Effector memory CD4-positive, alpha-beta T cell (primary cell): ENCODE measurements around the gene SLC17A2.
A peak's percentile ranks its signal among the peaks of the same experiment; 100 is the strongest.

Source experiments
- DNase-seq, 3 donors: peaks; one replicate each; pipeline ENCODE4 v3.0.0-alpha.2; 2020
- H3K27ac ChIP-seq: 2 replicates; pipeline ENCODE4 v1.7.0; 2013; ENCODE audit warnings: mild to moderate bottlenecking, low read length, moderate library complexity; ENCODE audit not compliant: insufficient read depth, poor library complexity, severe bottlenecking
- H3K27me3 ChIP-seq: replicated peaks from 2 replicates; pipeline ENCODE4 v1.7.0; 2013; ENCODE audit warnings: mild to moderate bottlenecking, low read length; ENCODE audit not compliant: insufficient read depth, control insufficient read depth, poor library complexity, severe bottlenecking
- H3K36me3 ChIP-seq: 2 replicates; pipeline ENCODE4 v1.7.0; 2013; ENCODE audit warnings: mild to moderate bottlenecking, low read length, moderate library complexity; ENCODE audit not compliant: control insufficient read depth, insufficient read depth
- H3K4me1 ChIP-seq: 2 replicates; pipeline ENCODE4 v1.7.0; 2013; ENCODE audit warnings: low read length, mild to moderate bottlenecking; ENCODE audit not compliant: control insufficient read depth, insufficient read depth, poor library complexity, severe bottlenecking
- H3K4me3 ChIP-seq: 2 replicates; pipeline ENCODE4 v1.7.0; 2013; ENCODE audit warnings: low read length, low read depth, mild to moderate bottlenecking; ENCODE audit not compliant: insufficient read depth, poor library complexity, severe bottlenecking
- H3K9me3 ChIP-seq: 2 replicates; pipeline ENCODE4 v1.7.0; 2013; ENCODE audit warnings: mild to moderate bottlenecking, low read length, moderate library complexity; ENCODE audit not compliant: control insufficient read depth
- total RNA-seq, 3 donors: gene quantifications; one replicate each; lab custom pipeline; 2026; lab: John Stamatoyannopoulos, UW

The SLC17A2 gene, protein sequence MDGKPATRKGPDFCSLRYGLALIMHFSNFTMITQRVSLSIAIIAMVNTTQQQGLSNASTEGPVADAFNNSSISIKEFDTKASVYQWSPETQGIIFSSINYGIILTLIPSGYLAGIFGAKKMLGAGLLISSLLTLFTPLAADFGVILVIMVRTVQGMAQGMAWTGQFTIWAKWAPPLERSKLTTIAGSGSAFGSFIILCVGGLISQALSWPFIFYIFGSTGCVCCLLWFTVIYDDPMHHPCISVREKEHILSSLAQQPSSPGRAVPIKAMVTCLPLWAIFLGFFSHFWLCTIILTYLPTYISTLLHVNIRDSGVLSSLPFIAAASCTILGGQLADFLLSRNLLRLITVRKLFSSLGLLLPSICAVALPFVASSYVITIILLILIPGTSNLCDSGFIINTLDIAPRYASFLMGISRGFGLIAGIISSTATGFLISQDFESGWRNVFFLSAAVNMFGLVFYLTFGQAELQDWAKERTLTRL
- total RNA-seq: 0 reads per million in 3 donors

DNA sequence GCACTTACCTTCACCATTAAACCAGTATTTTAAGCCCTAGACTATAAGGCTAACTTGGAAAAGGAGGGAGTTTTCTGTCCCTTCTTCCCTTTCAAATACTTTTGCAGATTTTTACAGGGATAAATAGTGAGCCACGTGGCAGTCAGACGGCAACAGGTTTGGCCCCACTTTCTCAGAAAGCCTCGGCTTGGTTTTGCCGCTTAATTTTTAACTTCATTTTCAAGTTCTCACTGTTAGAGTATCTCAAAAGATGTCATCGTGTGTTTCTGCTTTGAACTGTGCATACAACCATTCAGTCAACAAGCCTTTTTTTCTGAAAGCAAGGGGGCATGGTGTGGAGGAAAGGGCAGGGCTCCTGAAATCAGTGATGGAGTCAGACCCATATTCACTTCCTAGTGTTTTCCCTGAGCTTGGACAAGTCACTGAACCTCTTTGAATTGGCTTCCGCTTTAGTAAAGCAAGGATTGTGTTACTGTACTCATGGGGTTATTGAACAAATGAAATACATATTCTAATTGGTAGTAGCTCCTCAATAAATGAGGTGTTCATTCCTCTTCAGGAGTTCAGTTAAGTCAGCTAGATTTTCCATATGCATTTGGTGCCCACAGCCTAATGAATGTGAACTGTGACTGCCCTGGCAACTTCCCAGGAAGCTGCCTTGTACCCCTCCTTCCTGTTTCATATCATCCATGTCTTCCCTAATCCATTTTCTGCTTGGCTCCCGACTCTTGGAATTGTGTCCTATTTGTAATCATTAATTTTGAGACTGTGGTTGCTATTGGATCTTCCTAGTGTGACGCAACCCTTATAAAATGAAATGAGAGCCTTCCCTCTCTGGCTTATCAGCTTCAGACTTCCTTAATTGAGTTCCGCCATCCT lies at the start of gene SLC17A2:
Gene SLC17A2, minus strand, starts transcription at position 160 of the 879 bp plus-strand sequence. CDS start 4,895 bp downstream, outside the sequence.
- H3K36me3 ChIP-seq: no peaks in the 10 kb centered on the region
- H3K27me3 ChIP-seq: no peaks in the 10 kb centered on the region
- H3K9me3 ChIP-seq: no peaks in the 10 kb centered on the region
- no peak within 1 kb of the TSS for H3K4me3 ChIP-seq
- no peak for DNase-seq
- no peaks in the 10 kb centered on the region for H3K4me1 ChIP-seq
- H3K27ac ChIP-seq: no peak within 1 kb of the TSS

DNA sequence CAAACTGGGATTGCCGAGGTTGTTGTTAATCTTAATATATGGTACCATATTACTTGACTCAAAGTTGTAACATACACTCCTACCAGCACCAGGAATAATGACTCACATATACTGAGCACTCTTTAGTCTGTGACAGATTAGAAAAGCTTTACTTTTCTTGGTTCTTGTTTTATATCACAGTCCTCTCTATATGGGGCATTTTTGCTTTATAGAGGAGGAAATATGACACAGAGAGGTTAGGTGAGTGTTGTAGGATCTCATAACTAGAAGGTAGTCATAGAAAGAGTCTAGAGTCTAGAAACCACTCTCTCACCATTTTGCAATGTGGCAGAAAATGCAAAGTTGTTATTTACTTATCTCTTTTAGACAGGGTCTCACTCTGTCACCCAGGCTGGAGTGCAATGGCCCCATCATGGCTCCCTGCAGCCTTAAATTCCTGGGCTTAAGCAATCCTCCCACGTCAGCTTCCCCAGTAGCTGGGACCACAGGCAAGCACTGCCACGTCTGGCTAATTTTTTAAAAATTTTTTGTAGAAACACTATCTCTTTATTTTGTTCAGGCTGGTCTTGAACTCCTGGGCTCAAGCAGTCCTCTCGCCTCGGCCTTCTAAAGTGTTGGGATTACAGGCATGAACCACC lies 45.6 kb upstream of the SLC17A2 start:
- Histone ChIP-seq H3K27me3 (no peaks in the 10 kb centered on the region), H3K27ac (no peak overlapping the region), H3K36me3 (peaks cover 85% of the 10 kb centered on the region), H3K9me3 (no peaks in the 10 kb centered on the region), H3K4me1 (no peaks in the 10 kb centered on the region), H3K4me3 (no peak overlapping the region)
- DNase-seq: no peak

DNA sequence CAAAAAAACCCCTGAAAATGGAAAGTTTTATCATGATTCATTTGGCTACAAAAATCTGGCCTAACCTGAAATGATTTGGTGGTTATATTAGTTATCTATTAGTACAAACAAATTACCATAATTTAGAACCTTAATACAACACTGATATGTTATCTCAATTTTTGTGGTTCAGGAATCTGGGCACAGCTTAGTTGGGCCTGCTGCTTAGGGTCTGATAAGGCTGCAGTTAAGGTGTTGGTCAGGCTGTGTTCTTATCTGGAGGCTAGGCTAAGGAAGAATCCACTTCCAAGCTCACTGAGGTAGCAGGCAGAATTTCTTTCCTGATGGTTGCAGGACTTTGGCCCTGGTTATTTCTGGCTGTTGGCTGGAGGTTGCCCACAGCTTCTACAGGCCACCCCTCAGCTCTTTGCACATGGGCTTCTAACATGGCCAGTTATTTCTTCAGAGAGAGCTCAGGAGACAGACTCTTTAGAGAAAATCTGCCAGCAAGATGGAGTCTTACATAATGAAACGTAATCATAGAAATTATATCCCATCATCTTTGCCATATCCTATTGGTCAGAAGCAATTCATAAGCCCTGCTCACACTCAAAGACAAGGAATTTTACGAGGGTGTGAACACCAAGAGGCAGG lies 43.5 kb upstream of the SLC17A2 start:
- Histone ChIP-seq H3K4me3 (no peak overlapping the region), H3K9me3 (no peaks in the 10 kb centered on the region), H3K27ac (no peak overlapping the region), H3K27me3 (no peaks in the 10 kb centered on the region), H3K36me3 (peaks cover 88% of the 10 kb centered on the region), H3K4me1 (no peaks in the 10 kb centered on the region)
- DNase-seq: no peak

DNA sequence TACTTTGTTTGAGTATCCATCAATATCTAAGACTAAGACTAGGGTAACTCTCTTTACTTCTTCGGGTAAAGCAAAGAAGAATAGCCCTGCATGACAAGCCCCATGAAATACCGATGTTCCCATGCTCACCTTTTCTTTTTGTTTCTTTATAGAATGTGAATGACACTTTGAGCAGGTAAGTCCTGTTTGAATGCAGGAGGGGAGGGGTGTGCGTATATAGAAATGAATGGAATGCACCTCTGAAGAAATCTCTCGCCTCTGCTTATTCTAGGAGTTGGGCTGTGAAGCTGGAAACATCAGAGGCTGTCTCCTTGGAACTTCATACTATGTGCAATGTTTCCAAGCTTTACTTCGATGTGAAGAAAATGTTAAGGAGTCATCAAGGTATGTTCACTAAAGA lies 42.4 kb upstream of the SLC17A2 start:
- no peak for DNase-seq
- Histone ChIP-seq H3K27me3 (no peaks in the 10 kb centered on the region), H3K4me1 (peaks cover 3% of the 10 kb centered on the region), H3K27ac (no peak overlapping the region), H3K36me3 (peaks cover 91% of the 10 kb centered on the region), H3K4me3 (no peak overlapping the region), H3K9me3 (no peaks in the 10 kb centered on the region)

DNA sequence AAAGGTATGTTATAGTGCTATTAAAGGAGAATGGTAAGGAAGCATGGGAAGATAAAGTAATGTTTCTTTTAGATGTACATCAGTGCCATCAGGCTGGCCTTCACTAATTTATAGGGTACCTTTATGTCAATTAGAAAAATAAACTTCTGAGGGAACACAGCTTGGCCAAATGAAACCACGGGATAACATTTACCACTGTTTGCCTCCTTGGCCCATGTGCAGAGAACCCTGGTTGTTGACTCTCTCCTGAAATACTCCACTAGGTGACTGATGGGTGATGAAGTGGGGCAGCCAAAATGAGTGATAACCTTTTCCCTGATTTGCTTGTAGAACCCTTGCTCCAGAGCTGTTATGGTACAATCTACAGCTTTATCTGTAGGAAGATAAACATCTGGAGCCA lies 41.6 kb upstream of the SLC17A2 start:
- Histone ChIP-seq H3K4me1 (peaks cover 9% of the 10 kb centered on the region), H3K36me3 (peaks cover 94% of the 10 kb centered on the region), H3K27ac (no peak overlapping the region), H3K4me3 (no peak overlapping the region), H3K27me3 (no peaks in the 10 kb centered on the region), H3K9me3 (no peaks in the 10 kb centered on the region)
- no peak for DNase-seq

DNA sequence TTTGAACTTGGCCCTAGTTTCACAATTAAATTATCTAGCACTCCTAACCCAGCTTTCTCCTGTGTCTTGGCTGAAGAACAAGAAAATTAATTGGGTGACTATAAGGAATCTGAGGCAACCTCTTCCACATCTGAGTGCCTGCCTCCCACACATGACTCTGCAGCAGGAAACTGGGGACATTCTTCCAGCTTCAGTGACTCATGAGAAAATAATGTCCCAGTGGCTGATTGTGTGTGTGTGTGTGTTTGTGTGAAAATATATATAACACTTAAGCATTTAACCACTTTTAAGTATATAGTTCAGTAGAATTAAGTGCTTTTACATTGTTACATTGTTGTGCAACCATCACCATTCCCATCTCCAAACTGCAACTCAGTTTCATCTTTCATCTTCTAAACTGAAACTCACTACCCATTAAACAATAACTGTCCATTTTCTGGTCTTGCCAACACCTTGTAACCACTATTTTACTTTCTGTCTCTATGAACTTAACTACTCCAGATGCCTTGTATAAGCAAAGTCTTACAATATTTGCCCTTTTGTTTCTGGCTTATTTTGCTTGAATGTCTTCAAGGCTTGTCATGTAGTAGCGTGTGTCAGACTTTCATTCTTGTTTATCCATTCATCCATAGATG lies 40.8 kb upstream of the SLC17A2 start:
- Histone ChIP-seq H3K4me1 (peaks cover 17% of the 10 kb centered on the region), H3K27me3 (no peaks in the 10 kb centered on the region), H3K4me3 (no peak overlapping the region), H3K9me3 (no peaks in the 10 kb centered on the region), H3K27ac (no peak overlapping the region), H3K36me3 (peaks cover 93% of the 10 kb centered on the region)
- no peak for DNase-seq

DNA sequence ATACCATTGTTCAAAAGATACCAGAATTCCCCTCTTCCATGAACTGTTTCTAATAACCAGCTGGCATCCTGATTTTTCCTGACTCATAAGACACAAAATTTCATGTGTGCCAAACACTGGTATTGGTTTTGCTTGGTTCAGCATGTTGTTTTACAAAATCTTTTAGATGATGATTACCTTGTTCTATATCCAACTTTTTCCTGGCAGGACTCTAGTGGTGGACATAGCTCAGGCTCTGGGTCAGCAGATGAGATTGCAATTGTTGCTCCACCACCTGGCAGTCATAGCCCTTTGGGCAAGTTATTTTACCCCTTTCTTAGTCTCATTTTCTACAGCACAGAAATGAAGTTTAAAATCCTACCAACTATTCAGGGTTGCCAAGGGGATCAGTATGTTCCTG lies 38.3 kb upstream of the SLC17A2 start:
- H3K9me3 ChIP-seq: no peaks in the 10 kb centered on the region
- no peak for DNase-seq
- no peak overlapping the region for H3K27ac ChIP-seq
- peaks cover 76% of the 10 kb centered on the region for H3K36me3 ChIP-seq
- H3K27me3 ChIP-seq: no peaks in the 10 kb centered on the region
- H3K4me3 ChIP-seq: no peak overlapping the region
- peaks cover 37% of the 10 kb centered on the region for H3K4me1 ChIP-seq

DNA sequence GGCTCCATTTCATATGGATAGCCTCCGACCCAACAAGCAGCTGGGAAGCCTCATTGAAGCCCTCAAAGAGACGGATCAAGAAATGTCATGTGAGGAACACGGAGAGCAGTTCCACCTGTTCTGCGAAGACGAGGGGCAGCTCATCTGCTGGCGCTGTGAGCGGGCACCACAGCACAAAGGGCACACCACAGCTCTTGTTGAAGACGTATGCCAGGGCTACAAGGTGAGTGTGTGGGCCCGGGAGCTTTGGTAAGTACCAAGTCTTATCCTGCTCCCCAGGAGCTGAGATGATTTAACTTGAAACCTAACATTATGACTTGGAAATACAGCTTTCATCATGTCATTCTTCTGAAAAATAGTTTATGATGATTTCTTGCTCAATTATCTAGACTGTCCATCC lies 36.2 kb upstream of the SLC17A2 start:
- DNase-seq: no peak
- no peaks in the 10 kb centered on the region for H3K9me3 ChIP-seq
- peaks cover 45% of the 10 kb centered on the region for H3K4me1 ChIP-seq
- H3K27me3 ChIP-seq: no peaks in the 10 kb centered on the region
- H3K4me3 ChIP-seq: peak overlapping the region; percentile 7
- H3K36me3 ChIP-seq: peaks cover 55% of the 10 kb centered on the region
- H3K27ac ChIP-seq: no peak overlapping the region

DNA sequence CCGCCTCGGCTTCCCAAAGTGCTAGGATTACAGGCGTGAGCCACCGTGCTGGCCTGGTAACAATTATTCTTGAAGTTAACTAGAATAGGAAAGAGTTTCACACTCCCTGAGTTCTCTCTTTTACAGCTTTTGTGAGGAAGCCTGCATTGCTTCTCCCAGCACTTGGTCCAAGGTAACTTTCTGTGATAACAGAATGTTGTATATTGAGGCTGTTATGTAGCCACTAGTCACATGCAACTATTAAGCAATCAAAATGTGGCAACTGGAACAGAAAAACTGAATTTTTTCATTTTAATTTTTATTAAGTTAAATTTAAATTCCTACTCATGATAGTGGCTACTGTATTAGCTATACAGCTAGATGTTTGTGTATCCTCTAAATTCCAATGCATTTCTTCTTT lies 34.6 kb upstream of the SLC17A2 start:
- Histone ChIP-seq H3K36me3 (peaks cover 39% of the 10 kb centered on the region), H3K4me1 (peaks cover 58% of the 10 kb centered on the region), H3K27ac (no peak overlapping the region), H3K9me3 (no peaks in the 10 kb centered on the region), H3K4me3 (no peak overlapping the region), H3K27me3 (no peaks in the 10 kb centered on the region)
- no peak for DNase-seq
